ENCODE data around the gene HCK. TPM values are rescaled to one million over a fixed set of nuclear protein-coding genes. Genes with fewer than 3 reads are reported as not detected.

The HCK gene
- total RNA-seq, 1 donor: 0.36 TPM

- H3K27me3 ChIP-seq (ENCODE audit: insufficient read depth, low read length): peaks cover 21% of the 10 kb centered on the region
- no peaks in the 10 kb centered on the region for H4K20me1 ChIP-seq (ENCODE audit: insufficient read depth, low read length)
- DNase-seq (ENCODE audit: insufficient read length, low spot score, missing footprints): no peak
- H3K4me1 ChIP-seq (ENCODE audit: insufficient read depth, low read length): no peaks in the 10 kb centered on the region
- no peak overlapping the region for H3K4me2 ChIP-seq (ENCODE audit: insufficient read depth, low read length)
- H3K79me2 ChIP-seq (ENCODE audit: insufficient read depth, low read length): no peaks in the 10 kb centered on the region
- H3K9me3 ChIP-seq (ENCODE audit: low read depth, low read length): no peaks in the 10 kb centered on the region
- H3K27ac ChIP-seq (ENCODE audit: low read depth, low read length): no peak overlapping the region
- TF ChIP-seq, protein P1, sequence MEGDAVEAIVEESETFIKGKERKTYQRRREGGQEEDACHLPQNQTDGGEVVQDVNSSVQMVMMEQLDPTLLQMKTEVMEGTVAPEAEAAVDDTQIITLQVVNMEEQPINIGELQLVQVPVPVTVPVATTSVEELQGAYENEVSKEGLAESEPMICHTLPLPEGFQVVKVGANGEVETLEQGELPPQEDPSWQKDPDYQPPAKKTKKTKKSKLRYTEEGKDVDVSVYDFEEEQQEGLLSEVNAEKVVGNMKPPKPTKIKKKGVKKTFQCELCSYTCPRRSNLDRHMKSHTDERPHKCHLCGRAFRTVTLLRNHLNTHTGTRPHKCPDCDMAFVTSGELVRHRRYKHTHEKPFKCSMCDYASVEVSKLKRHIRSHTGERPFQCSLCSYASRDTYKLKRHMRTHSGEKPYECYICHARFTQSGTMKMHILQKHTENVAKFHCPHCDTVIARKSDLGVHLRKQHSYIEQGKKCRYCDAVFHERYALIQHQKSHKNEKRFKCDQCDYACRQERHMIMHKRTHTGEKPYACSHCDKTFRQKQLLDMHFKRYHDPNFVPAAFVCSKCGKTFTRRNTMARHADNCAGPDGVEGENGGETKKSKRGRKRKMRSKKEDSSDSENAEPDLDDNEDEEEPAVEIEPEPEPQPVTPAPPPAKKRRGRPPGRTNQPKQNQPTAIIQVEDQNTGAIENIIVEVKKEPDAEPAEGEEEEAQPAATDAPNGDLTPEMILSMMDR (IDR thresholded peaks at IDR 0.05; ENCODE audit: extremely low read depth, low read depth, low read length): no peak
- no peak overlapping the region for H2AFZ ChIP-seq (ENCODE audit: low read length)
- no peak overlapping the region for H3K4me3 ChIP-seq (ENCODE audit: insufficient read depth, low read length)
- no peaks in the 10 kb centered on the region for H3K36me3 ChIP-seq (ENCODE audit: insufficient read depth, low read length)
These were observed 23.5 kb downstream of the HCK start for GRCh38 chr20:32075534-32075933.

DNA sequence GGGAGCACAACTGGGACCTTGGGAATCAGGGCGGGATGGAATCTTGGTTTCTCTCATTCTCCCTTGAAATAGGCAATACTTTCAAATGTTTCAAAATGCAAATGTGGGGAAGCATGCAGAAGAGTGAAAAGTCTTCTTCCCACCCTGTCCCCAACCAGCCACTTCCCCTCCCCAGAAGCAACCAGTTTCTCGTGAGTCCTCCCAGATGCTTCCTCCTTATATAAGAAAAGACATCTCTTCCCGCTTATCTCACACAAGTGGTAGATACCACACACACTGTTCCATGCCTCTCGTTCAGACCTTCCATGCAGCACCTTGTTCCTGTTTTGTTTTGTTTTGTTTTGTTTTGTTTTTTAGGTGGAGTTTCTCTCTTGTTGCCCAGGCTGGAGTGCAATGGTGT, 25.1 kb downstream of the HCK start:
- no peaks in the 10 kb centered on the region for H3K79me2 ChIP-seq (ENCODE audit: insufficient read depth, low read length)
- no peak overlapping the region for H3K4me2 ChIP-seq (ENCODE audit: insufficient read depth, low read length)
- no peak overlapping the region for H3K27ac ChIP-seq (ENCODE audit: low read depth, low read length)
- TF ChIP-seq, protein P1 (IDR thresholded peaks at IDR 0.05; ENCODE audit: extremely low read depth, low read depth, low read length): no peak
- no peaks in the 10 kb centered on the region for H4K20me1 ChIP-seq (ENCODE audit: insufficient read depth, low read length)
- no peak overlapping the region for H2AFZ ChIP-seq (ENCODE audit: low read length)
- H3K36me3 ChIP-seq (ENCODE audit: insufficient read depth, low read length): no peaks in the 10 kb centered on the region
- peaks cover 16% of the 10 kb centered on the region for H3K27me3 ChIP-seq (ENCODE audit: insufficient read depth, low read length)
- H3K4me1 ChIP-seq (ENCODE audit: insufficient read depth, low read length): no peaks in the 10 kb centered on the region
- DNase-seq (ENCODE audit: insufficient read length, low spot score, missing footprints): no peak
- H3K9me3 ChIP-seq (ENCODE audit: low read depth, low read length): no peaks in the 10 kb centered on the region
- H3K4me3 ChIP-seq (ENCODE audit: insufficient read depth, low read length): no peak overlapping the region

GRCh38 chr20:32078322-32078721, 26.3 kb downstream of the HCK start:
- no peak for DNase-seq (ENCODE audit: insufficient read length, low spot score, missing footprints)
- H2AFZ ChIP-seq (ENCODE audit: low read length): no peak overlapping the region
- TF ChIP-seq, protein P1 (IDR thresholded peaks at IDR 0.05; ENCODE audit: extremely low read depth, low read depth, low read length): no peak
- H4K20me1 ChIP-seq (ENCODE audit: insufficient read depth, low read length): no peaks in the 10 kb centered on the region
- no peak overlapping the region for H3K27ac ChIP-seq (ENCODE audit: low read depth, low read length)
- H3K4me3 ChIP-seq (ENCODE audit: insufficient read depth, low read length): no peak overlapping the region
- no peaks in the 10 kb centered on the region for H3K9me3 ChIP-seq (ENCODE audit: low read depth, low read length)
- H3K4me2 ChIP-seq (ENCODE audit: insufficient read depth, low read length): no peak overlapping the region
- H3K36me3 ChIP-seq (ENCODE audit: insufficient read depth, low read length): no peaks in the 10 kb centered on the region
- H3K27me3 ChIP-seq (ENCODE audit: insufficient read depth, low read length): peaks cover 16% of the 10 kb centered on the region
- H3K79me2 ChIP-seq (ENCODE audit: insufficient read depth, low read length): no peaks in the 10 kb centered on the region
- H3K4me1 ChIP-seq (ENCODE audit: insufficient read depth, low read length): no peaks in the 10 kb centered on the region

GRCh38 chr20:32078791-32079190, 26.7 kb downstream of the HCK start:
- Histone ChIP-seq H2AFZ (ENCODE audit: low read length) (no peak overlapping the region), H3K79me2 (ENCODE audit: insufficient read depth, low read length) (no peaks in the 10 kb centered on the region), H3K36me3 (ENCODE audit: insufficient read depth, low read length) (no peaks in the 10 kb centered on the region), H3K27ac (ENCODE audit: low read depth, low read length) (no peak overlapping the region), H3K4me2 (ENCODE audit: insufficient read depth, low read length) (no peak overlapping the region), H4K20me1 (ENCODE audit: insufficient read depth, low read length) (no peaks in the 10 kb centered on the region), H3K9me3 (ENCODE audit: low read depth, low read length) (no peaks in the 10 kb centered on the region), H3K4me1 (ENCODE audit: insufficient read depth, low read length) (no peaks in the 10 kb centered on the region), H3K4me3 (ENCODE audit: insufficient read depth, low read length) (no peak overlapping the region), H3K27me3 (ENCODE audit: insufficient read depth, low read length) (peaks cover 16% of the 10 kb centered on the region)
- TF ChIP-seq, protein P1 (IDR thresholded peaks at IDR 0.05; ENCODE audit: extremely low read depth, low read depth, low read length): no peak
- no peak for DNase-seq (ENCODE audit: insufficient read length, low spot score, missing footprints)
